ENCODE measurements around the gene DRC3. TPM values are rescaled to one million over a fixed set of nuclear protein-coding genes. Genes with fewer than 3 reads are reported as not detected.

DRC3 gene
- polyA plus RNA-seq, 6 donors from 2014 or later, result 0.19 to 1.4 (median 0.85) TPM; not detected in 2

DNA sequence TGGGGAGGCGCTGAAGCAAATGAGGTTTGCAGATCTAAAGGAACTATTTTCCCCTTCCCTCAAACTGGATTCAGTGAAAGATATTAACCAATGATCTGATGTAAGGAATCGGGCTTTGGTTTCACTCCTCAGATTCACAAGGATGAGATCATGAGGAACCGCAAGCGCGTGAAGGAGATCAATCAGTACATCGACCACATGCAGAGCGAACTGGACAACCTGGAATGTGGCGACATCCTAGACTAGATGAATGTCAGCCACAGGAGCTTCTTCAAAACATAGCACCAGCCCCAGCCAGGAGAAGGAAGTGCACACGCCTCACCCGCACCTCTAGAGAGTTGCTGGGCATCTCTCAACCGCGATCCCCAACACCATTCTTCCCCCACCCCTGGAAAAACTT, 43.8 kb downstream of the DRC3 start:
- no peaks in the 10 kb centered on the region for H3K9me3 Mint-ChIP-seq
- H3K27me3 Mint-ChIP-seq, result no peaks in the 10 kb centered on the region
- H3K4me1 Mint-ChIP-seq, result peaks cover 0 to 4% (median 0%) of the 10 kb centered on the region in 3 donors
- ATAC-seq (ENCODE audit: low read depth in 2 of 2) (no peak), DNase-seq (no peak)
- peaks cover 18% of the 10 kb centered on the region in 2 donors for H3K36me3 Mint-ChIP-seq
- no peak overlapping the region for H3K4me3 Mint-ChIP-seq
- peak overlapping the region in 1 of 6 donors; percentile 39 for H3K27ac Mint-ChIP-seq

DNA sequence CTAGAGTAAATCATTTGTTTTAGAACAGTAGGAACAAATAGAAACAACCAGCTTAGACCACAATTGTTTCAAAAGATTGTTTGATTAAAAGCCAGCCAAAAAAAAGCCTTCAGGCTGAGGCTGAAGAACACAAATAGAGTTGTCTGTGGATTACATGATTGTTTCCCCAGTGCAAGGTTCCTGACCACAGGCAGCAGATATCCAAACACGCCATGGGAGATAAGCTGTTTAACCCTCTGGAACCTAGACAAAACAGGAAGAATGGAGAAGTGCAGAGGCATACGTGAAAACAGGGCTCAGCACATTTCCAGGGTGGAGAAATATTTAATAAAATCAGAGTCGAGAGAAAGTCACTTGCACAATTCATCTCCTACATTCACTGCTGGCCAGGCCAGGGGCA, 45.3 kb downstream of the DRC3 start:
- peaks cover 0 to 4% (median 0%) of the 10 kb centered on the region in 3 donors for H3K4me1 Mint-ChIP-seq
- no peaks in the 10 kb centered on the region for H3K9me3 Mint-ChIP-seq
- ATAC-seq (ENCODE audit: low read depth in 2 of 2) (no peak), DNase-seq (no peak)
- no peaks in the 10 kb centered on the region for H3K27me3 Mint-ChIP-seq
- H3K27ac Mint-ChIP-seq, result no peak overlapping the region
- no peak overlapping the region for H3K4me3 Mint-ChIP-seq
- peaks cover 18% of the 10 kb centered on the region in 2 donors for H3K36me3 Mint-ChIP-seq

DNA sequence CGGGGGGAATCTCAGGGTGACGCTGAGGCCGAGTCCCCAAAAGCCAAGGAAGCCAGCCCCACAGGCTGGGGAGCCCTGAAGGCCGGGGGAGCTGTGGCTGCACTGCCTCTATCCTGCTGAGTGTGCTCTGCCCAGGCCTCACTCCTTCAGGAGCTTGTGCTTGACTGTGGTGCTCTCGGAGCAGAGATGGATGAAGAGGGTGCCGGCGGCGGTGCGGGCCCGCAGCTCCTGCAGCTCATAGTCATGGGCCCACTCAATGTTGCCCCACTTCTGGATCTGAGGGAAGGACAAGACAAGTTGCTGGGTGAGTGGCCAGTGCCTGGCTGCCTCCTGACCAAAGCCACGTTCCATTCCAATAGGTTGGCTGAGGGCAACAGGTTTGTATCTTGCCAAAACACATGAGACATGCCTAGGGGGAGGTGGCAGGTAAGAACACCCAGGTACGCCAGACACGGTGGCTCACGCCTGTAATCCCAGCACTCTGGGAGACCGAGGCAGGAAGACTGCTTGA, 45.8 kb downstream of the DRC3 start:
- peaks cover 13 to 15% of the 10 kb centered on the region in 2 donors for H3K36me3 Mint-ChIP-seq
- H3K27ac Mint-ChIP-seq, result no peak overlapping the region
- ATAC-seq (ENCODE audit: low read depth in 2 of 2), result no peak
- no peaks in the 10 kb centered on the region for H3K27me3 Mint-ChIP-seq
- peaks cover 0 to 4% (median 0%) of the 10 kb centered on the region in 3 donors for H3K4me1 Mint-ChIP-seq
- no peak for DNase-seq
- no peaks in the 10 kb centered on the region for H3K9me3 Mint-ChIP-seq
- no peak overlapping the region for H3K4me3 Mint-ChIP-seq

DNA sequence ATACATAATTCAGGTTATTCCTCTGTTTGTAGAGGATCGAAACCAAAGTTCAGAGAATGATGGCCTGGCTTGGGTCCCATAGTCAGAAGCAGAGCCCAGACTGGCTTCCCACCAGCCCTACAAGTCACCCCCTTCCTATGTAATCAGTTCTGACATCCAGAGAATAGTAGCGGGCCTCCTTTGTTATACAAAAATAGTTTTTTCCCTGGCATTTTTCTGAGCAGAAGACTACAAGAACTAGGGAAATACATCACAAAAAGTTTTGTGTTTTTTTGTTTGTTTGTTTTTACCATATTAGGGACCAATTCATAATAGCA, 47.1 kb downstream of the DRC3 start:
- no peak for ATAC-seq (ENCODE audit: low read depth in 2 of 2)
- no peak overlapping the region for H3K4me3 Mint-ChIP-seq
- no peaks in the 10 kb centered on the region for H3K27me3 Mint-ChIP-seq
- peaks cover 10 to 13% of the 10 kb centered on the region in 2 donors for H3K36me3 Mint-ChIP-seq
- DNase-seq, result no peak
- H3K4me1 Mint-ChIP-seq, result peaks cover under 1 to 4% (median 2%) of the 10 kb centered on the region in 3 donors
- H3K9me3 Mint-ChIP-seq, result no peaks in the 10 kb centered on the region
- no peak overlapping the region for H3K27ac Mint-ChIP-seq

DNA sequence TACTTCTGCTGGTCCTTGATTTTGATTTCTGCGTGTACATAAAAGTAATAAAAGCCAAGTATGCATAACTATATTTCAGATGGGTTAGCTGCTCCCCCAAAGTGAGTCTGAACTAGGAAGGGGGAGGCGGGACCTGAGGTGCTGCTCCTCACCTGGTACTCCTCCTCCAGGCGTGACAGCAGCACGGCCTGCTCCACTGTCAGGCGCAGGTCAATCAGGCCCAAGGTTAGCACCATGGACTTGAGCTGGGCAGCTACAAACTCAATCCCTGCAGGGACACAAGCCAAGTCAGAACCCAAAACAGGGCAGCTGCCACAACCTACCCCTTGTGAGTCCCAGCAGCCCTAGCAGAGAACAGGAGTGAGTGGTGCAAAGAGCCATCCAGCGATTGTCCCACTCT, 48.3 kb downstream of the DRC3 start:
- Mint-ChIP-seq H3K9me3 (no peaks in the 10 kb centered on the region), H3K36me3 (peaks cover 10 to 12% of the 10 kb centered on the region in 2 donors), H3K27ac (no peak overlapping the region), H3K4me1 (peaks cover 4 to 6% (median 6%) of the 10 kb centered on the region in 3 donors), H3K4me3 (no peak overlapping the region), H3K27me3 (no peaks in the 10 kb centered on the region)
- DNase-seq, result no peak
- ATAC-seq (ENCODE audit: low read depth in 2 of 2), result no peak

DNA sequence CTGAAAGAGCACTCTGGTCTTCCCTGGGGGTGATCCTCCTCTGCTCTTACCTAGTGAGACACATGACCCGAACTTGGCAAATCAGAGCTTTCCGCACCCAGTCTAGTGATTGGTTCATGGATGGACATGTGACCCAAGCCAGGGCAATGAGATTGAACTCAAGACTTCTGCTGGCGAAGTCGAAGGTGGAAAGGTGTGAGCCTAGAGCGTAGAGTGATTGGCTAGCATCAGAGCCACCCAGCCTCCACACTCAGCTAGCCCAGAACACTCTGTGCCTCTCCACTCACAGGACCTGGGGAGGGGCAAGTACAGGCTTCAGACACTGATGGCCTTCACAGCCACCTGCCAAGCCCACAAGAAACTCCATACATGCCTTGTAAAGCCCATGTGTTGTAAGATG, 48.7 kb downstream of the DRC3 start:
- Mint-ChIP-seq H3K9me3 (no peaks in the 10 kb centered on the region), H3K27me3 (no peaks in the 10 kb centered on the region), H3K4me1 (peaks cover 4 to 6% (median 6%) of the 10 kb centered on the region in 3 donors), H3K27ac (peak overlapping the region in 1 of 6 donors; percentile 44), H3K36me3 (peaks cover 8 to 10% of the 10 kb centered on the region in 2 donors), H3K4me3 (no peak overlapping the region)
- ATAC-seq (ENCODE audit: low read depth in 2 of 2) (no peak), DNase-seq (no peak)

DNA sequence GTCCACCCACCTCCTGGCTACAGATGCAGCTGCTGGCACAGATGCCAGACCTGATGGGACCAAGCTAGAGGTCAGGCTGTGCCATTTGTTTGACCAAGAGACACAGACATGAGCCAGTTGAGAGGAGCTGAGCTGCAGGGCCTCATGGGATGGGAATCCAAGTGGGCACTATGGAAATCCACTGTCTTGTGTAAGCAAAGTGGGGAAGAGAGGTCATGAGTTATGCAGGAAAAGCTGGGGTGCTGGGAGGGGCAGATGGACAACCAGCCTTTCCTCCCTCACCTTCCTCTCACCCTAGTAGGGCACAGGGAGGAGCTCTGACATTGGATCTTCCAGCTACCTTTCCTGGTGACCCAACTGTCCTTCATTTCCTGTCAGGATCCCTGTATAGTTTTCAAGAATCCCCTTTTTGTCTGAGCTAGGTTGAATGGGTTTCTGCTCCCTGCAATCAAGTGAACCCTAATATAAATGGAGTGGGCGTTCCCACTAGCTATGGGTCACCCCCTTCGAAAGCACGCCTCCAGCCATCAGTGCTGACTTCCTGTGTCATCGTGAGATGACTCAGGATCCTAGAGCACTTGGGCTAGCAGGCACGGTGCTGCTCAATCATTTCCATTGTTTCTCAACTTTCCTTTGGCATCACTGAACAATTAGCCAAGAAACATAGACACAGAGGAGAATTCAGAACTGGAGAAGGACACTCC, 52.7 kb downstream of the DRC3 start:
- ATAC-seq (ENCODE audit: low read depth in 2 of 2) (no peak), DNase-seq (no peak)
- Mint-ChIP-seq H3K9me3 (no peaks in the 10 kb centered on the region), H3K4me3 (no peak overlapping the region), H3K4me1 (peaks cover 0 to 9% (median 6%) of the 10 kb centered on the region in 3 donors), H3K27ac (no peak overlapping the region), H3K36me3 (no peaks in the 10 kb centered on the region), H3K27me3 (no peaks in the 10 kb centered on the region)

DNA sequence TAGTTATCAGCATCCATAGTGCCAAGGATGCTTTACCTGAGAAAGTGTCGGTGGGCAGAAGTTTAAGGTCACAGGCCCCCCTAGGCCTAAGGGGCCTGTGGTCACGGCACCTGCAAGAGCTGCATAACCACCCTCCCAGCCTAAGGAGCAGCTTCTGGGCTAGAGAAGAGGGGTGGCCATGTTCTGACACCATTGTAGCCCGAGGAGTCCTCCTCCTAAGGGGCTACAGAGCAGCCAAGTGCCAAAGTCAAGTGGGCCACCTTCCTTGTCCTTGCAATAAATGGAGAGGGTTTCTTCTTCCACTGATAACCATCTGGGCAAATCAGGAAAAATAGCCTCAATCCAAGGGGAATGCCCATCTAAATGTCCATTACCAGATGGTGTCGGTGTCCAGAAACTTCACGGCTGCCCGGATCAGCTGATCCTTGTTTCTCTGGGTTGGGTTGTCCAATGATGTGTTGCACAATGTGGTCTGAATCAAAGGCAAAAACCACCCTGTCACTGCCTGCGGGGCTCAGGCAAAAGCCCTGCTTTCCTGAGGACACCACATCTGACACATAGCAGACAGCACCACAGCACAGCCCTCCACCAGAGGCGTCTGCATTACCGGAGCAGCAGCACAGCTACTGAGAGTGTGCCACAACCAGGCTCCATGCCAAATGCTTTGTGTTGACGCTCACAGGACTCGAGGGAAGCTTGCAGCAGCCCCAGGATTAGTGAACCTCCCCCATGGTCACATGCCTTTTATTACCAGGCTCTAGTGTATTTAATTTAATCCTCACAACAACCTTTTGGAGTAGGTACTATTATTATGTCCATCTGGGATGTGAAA, 53.5 kb downstream of the DRC3 start:
- Mint-ChIP-seq H3K4me3 (no peak overlapping the region), H3K27me3 (no peaks in the 10 kb centered on the region), H3K27ac (no peak overlapping the region), H3K9me3 (no peaks in the 10 kb centered on the region), H3K4me1 (peaks cover 0 to 9% (median 6%) of the 10 kb centered on the region in 3 donors), H3K36me3 (no peaks in the 10 kb centered on the region)
- DNase-seq (no peak), ATAC-seq (ENCODE audit: low read depth in 2 of 2) (no peak)

DNA sequence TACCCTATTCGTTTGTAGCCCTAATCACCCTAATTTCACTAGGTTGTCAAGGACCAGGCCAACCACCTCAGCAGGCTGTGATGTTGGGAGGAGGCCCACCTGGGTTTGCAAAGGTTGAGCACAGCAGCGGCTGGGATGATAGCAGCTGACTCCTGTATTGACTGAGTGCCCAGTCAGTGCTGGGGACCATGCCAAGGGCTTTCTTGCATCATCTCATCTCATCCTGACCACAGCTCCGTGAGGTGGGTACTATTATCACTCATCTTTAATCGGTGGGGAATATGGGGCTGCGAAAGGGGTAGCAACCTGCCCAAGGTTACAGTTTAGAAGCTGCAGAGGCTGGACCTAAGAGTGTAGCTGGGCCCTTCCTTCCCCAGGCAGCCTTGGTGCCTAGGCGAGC, 54.6 kb downstream of the DRC3 start:
- no peaks in the 10 kb centered on the region for H3K36me3 Mint-ChIP-seq
- no peaks in the 10 kb centered on the region for H3K27me3 Mint-ChIP-seq
- H3K9me3 Mint-ChIP-seq, result no peaks in the 10 kb centered on the region
- no peak overlapping the region for H3K27ac Mint-ChIP-seq
- DNase-seq (no peak), ATAC-seq (ENCODE audit: low read depth in 2 of 2) (no peak)
- H3K4me3 Mint-ChIP-seq, result no peak overlapping the region
- peaks cover 7 to 12% (median 9%) of the 10 kb centered on the region in 3 donors for H3K4me1 Mint-ChIP-seq

DNA sequence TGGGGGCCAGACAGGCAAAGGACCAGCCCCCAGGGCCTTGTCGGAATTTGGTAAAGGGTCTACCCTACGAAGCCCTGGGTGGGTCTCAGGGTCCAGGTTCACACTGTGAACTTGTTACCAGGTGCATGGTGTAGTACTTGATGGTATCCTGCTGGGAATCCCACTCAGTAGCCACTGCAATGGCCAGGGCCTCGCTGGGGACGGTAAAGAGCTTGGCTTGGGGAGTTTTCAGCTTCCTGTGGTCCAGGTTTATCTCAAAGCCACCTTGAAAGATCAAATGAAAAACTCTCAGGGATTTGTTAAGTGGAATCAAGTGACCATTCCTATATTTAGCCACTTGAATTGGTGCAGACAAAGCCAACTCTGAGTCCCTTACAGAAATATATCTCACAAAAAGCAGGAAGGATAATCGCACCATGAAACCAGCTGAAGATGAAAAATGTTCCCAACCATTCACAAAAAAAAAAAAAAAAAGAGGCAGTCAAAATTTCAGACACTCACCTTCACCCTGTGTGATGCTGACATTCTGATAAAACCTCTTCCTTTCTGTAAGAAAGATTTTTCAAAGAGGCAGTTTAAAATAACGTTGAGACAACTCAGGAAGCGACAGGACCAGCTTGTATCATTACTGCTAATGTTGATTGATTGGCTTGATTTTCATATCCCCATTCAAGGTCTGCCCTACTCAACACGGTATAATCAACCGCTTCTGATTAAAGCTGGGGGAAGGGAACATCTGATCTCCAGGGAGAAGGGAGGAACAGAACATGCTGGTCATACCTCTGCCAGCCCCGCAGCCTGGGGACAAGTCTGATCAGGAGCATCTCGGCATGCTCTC, 55.7 kb downstream of the DRC3 start:
- H3K4me3 Mint-ChIP-seq, result no peak overlapping the region
- H3K36me3 Mint-ChIP-seq, result no peaks in the 10 kb centered on the region
- H3K4me1 Mint-ChIP-seq, result peaks cover 15 to 20% (median 17%) of the 10 kb centered on the region in 3 donors
- DNase-seq (no peak), ATAC-seq (ENCODE audit: low read depth in 2 of 2) (no peak)
- H3K27me3 Mint-ChIP-seq, result no peaks in the 10 kb centered on the region
- H3K27ac Mint-ChIP-seq, result no peak overlapping the region
- H3K9me3 Mint-ChIP-seq, result no peaks in the 10 kb centered on the region

DNA sequence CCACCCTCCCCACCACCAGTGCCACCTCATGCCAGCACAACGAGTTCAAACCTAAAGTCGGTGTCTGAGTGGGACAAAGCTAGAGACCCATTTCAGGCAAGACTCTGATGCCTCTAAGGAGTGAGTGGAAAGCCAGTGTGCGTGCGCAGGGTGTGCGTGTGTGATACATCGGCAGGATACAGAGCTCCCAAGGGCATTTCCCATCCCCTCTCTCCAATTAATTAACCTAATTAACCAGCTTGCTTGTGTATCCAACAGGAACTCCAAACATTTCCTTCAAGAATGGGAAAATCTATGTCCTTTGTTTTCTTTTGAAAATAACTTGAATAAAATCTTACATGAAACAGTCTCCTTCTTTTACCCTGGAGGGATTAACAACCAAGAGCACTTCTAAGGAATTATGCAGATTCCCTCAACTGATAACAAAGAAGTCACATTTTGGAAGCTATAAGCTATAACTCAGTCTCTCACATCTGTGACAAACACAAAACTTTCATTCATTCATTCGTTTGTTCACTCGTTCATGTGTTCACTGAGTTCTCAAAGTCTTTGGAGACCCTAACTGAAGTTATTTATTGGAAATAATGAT, 56.4 kb downstream of the DRC3 start:
- no peak for DNase-seq
- Mint-ChIP-seq H3K9me3 (no peaks in the 10 kb centered on the region), H3K4me3 (no peak overlapping the region), H3K4me1 (peaks cover 20 to 26% (median 24%) of the 10 kb centered on the region in 3 donors), H3K36me3 (no peaks in the 10 kb centered on the region), H3K27me3 (no peaks in the 10 kb centered on the region), H3K27ac (peak overlapping the region in 1 of 6 donors; percentile 54)
- no peak for ATAC-seq (ENCODE audit: low read depth in 2 of 2)

DNA sequence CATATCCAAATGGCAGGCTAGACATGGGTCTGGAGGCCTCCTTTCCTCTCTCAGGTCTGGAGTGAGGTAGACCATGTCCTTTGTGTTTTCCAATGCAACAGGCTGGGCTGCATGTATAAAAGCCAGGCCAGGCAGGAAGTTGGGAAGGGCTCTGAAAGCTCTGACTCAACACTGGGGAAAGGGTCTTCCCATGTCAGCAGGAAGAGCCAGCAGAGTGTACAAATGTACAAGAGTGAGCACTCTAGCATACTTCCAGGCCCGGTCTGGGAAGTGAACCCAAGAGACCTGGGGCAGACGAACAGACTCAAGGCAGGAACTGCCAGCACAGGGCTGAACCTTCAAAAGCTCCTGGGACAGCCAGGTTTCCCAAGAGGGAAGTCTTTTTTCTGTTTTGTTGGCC, 59.3 kb downstream of the DRC3 start:
- DNase-seq, result no peak
- no peak for ATAC-seq (ENCODE audit: low read depth in 2 of 2)
- H3K36me3 Mint-ChIP-seq, result no peaks in the 10 kb centered on the region
- no peaks in the 10 kb centered on the region for H3K9me3 Mint-ChIP-seq
- H3K4me3 Mint-ChIP-seq, result no peak overlapping the region
- H3K4me1 Mint-ChIP-seq, result peaks cover 18 to 37% (median 34%) of the 10 kb centered on the region in 3 donors
- no peaks in the 10 kb centered on the region for H3K27me3 Mint-ChIP-seq
- H3K27ac Mint-ChIP-seq, result peak overlapping the region in 1 of 6 donors; percentile 59

All from naive B cell (primary cell).